ENCODE data around the gene DGKQ. TPM values are rescaled to one million over a fixed set of nuclear protein-coding genes. Genes with fewer than 3 reads are reported as not detected.
A peak's percentile ranks its signal among the peaks of the same experiment; 100 is the strongest.

Gene DGKQ
- total and polyA plus RNA-seq, 2 of the 13 experiments (the other 11 are each of a cell fraction or from before 2014, with no cell fraction given): 4.5 to 7.2 TPM

DNA sequence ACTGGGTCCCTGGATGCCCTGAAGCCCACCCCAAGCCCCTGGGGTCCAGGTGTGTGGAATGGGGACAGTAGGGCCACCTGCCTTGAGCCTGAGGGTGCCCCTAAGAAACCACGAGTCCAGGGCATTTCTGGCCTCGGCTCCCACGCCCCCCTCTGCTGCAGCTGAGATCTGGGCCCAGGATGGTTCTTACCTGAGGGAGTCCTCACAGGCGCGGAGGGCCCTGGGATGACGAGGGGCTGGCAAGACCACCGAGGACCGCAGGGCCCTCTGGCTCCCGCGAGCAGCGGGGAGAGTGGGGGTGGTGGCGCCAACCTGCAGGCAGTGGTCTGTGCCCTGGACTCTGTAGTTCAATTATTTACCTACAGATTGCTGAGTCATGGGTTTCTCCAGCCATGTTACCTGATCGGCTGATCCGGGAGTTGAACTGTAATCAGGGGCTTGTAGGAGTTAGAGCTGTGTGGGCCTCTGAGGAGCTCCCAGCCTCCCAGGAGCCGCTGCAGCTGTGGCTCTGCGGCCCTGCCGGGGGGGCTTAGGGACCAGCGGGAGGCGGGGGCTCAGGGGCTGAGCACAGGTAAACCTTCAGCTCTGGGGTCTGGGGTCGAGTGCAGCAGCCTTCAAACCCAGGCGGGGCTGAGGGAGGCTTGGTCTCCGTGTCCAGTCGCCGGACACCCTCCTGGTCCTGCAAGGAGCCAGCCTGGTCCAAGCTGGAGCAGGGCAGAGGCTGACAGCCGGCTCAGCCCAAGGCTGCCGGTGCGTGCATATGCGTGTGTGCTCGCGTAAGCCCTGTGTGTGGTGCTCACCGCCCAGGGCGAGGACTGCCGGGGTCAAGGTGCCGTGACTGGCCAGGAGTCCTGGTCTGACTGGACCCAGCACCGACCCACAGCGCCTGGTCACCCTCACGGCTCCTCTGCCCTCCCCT, 20.0 kb upstream of the DGKQ start, which contains the start of gene SLC26A1 (continued):
- TF ChIP-seq, protein P1, sequence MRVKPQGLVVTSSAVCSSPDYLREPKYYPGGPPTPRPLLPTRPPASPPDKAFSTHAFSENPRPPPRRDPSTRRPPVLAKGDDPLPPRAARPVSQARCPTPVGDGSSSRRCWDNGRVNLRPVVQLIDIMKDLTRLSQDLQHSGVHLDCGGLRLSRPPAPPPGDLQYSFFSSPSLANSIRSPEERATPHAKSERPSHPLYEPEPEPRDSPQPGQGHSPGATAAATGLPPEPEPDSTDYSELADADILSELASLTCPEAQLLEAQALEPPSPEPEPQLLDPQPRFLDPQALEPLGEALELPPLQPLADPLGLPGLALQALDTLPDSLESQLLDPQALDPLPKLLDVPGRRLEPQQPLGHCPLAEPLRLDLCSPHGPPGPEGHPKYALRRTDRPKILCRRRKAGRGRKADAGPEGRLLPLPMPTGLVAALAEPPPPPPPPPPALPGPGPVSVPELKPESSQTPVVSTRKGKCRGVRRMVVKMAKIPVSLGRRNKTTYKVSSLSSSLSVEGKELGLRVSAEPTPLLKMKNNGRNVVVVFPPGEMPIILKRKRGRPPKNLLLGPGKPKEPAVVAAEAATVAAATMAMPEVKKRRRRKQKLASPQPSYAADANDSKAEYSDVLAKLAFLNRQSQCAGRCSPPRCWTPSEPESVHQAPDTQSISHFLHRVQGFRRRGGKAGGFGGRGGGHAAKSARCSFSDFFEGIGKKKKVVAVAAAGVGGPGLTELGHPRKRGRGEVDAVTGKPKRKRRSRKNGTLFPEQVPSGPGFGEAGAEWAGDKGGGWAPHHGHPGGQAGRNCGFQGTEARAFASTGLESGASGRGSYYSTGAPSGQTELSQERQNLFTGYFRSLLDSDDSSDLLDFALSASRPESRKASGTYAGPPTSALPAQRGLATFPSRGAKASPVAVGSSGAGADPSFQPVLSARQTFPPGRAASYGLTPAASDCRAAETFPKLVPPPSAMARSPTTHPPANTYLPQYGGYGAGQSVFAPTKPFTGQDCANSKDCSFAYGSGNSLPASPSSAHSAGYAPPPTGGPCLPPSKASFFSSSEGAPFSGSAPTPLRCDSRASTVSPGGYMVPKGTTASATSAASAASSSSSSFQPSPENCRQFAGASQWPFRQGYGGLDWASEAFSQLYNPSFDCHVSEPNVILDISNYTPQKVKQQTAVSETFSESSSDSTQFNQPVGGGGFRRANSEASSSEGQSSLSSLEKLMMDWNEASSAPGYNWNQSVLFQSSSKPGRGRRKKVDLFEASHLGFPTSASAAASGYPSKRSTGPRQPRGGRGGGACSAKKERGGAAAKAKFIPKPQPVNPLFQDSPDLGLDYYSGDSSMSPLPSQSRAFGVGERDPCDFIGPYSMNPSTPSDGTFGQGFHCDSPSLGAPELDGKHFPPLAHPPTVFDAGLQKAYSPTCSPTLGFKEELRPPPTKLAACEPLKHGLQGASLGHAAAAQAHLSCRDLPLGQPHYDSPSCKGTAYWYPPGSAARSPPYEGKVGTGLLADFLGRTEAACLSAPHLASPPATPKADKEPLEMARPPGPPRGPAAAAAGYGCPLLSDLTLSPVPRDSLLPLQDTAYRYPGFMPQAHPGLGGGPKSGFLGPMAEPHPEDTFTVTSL (CRISPR knock-in tag; IDR thresholded peaks at IDR 0.05; ENCODE audit: borderline replicate concordance): no peak; the same call in 1 of the 2 replicates
- peak; percentile 62; the same call in 1 of the 2 replicates for TF ChIP-seq KDM2A (CRISPR knock-in tag; IDR thresholded peaks at IDR 0.05; ENCODE audit: borderline replicate concordance, low read depth)
- TF ChIP-seq, protein P2, sequence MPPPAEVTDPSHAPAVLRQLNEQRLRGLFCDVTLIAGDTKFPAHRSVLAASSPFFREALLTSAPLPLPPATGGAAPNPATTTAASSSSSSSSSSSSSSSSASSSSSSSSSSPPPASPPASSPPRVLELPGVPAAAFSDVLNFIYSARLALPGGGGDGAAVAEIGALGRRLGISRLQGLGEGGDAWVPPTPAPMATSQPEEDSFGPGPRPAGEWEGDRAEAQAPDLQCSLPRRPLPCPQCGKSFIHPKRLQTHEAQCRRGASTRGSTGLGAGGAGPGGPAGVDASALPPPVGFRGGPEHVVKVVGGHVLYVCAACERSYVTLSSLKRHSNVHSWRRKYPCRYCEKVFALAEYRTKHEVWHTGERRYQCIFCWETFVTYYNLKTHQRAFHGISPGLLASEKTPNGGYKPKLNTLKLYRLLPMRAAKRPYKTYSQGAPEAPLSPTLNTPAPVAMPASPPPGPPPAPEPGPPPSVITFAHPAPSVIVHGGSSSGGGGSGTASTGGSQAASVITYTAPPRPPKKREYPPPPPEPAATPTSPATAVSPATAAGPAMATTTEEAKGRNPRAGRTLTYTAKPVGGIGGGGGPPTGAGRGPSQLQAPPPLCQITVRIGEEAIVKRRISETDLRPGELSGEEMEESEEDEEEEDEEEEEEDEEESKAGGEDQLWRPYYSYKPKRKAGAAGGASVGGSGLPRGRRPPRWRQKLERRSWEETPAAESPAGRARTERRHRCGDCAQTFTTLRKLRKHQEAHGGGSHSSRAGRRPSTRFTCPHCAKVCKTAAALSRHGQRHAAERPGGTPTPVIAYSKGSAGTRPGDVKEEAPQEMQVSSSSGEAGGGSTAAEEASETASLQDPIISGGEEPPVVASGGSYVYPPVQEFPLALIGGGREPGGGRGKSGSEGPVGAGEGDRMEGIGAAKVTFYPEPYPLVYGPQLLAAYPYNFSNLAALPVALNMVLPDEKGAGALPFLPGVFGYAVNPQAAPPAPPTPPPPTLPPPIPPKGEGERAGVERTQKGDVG (CRISPR knock-in tag; IDR thresholded peaks at IDR 0.05; ENCODE audit: borderline replicate concordance): no peak
- no peak for TF ChIP-seq CREB1 (IDR thresholded peaks at IDR 0.05)
- no peak for TF ChIP-seq CREB1 (CRISPR knock-in tag; IDR thresholded peaks at IDR 0.05)
- TF ChIP-seq GFI1 (CRISPR knock-in tag; IDR thresholded peaks at IDR 0.05; ENCODE audit: borderline replicate concordance): no peak; the same call in none of the 2 replicates
- TF ChIP-seq, protein P3, sequence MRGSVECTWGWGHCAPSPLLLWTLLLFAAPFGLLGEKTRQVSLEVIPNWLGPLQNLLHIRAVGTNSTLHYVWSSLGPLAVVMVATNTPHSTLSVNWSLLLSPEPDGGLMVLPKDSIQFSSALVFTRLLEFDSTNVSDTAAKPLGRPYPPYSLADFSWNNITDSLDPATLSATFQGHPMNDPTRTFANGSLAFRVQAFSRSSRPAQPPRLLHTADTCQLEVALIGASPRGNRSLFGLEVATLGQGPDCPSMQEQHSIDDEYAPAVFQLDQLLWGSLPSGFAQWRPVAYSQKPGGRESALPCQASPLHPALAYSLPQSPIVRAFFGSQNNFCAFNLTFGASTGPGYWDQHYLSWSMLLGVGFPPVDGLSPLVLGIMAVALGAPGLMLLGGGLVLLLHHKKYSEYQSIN (CRISPR knock-in tag; IDR thresholded peaks at IDR 0.05; ENCODE audit: borderline replicate concordance): no peak
- TF ChIP-seq, protein P4, sequence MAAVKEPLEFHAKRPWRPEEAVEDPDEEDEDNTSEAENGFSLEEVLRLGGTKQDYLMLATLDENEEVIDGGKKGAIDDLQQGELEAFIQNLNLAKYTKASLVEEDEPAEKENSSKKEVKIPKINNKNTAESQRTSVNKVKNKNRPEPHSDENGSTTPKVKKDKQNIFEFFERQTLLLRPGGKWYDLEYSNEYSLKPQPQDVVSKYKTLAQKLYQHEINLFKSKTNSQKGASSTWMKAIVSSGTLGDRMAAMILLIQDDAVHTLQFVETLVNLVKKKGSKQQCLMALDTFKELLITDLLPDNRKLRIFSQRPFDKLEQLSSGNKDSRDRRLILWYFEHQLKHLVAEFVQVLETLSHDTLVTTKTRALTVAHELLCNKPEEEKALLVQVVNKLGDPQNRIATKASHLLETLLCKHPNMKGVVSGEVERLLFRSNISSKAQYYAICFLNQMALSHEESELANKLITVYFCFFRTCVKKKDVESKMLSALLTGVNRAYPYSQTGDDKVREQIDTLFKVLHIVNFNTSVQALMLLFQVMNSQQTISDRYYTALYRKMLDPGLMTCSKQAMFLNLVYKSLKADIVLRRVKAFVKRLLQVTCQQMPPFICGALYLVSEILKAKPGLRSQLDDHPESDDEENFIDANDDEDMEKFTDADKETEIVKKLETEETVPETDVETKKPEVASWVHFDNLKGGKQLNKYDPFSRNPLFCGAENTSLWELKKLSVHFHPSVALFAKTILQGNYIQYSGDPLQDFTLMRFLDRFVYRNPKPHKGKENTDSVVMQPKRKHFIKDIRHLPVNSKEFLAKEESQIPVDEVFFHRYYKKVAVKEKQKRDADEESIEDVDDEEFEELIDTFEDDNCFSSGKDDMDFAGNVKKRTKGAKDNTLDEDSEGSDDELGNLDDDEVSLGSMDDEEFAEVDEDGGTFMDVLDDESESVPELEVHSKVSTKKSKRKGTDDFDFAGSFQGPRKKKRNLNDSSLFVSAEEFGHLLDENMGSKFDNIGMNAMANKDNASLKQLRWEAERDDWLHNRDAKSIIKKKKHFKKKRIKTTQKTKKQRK (IDR thresholded peaks at IDR 0.05; ENCODE audit: low read length): no peak
- no peak; the same call in 1 of the 2 replicates for TF ChIP-seq YEATS2 (CRISPR knock-in tag; IDR thresholded peaks at IDR 0.05; ENCODE audit: borderline replicate concordance)
- peak; percentile 57; the same call in 1 of the 2 replicates for TF ChIP-seq KDM3A (CRISPR knock-in tag; IDR thresholded peaks at IDR 0.05; ENCODE audit: low read depth)
- TF ChIP-seq STAT5B (CRISPR knock-in tag; IDR thresholded peaks at IDR 0.05): no peak
- TF ChIP-seq ZNF263 (CRISPR knock-in tag; IDR thresholded peaks at IDR 0.05): peak; percentile 92
- no peak for TF ChIP-seq SSRP1 (CRISPR knock-in tag; IDR thresholded peaks at IDR 0.05)
- TF ChIP-seq RARG (CRISPR knock-in tag; IDR thresholded peaks at IDR 0.05; ENCODE audit: low read depth): no peak
- TF ChIP-seq NFKB2 (CRISPR knock-in tag; IDR thresholded peaks at IDR 0.05; ENCODE audit: borderline replicate concordance): no peak
